Measurements from ENCODE around the gene GREB1.

- TF ChIP-seq EZH2 (IDR thresholded peaks at IDR 0.05; ENCODE audit: low read length, unreplicated experiment) (no peak), CTCF (conservative IDR thresholded peaks at IDR 0.05; ENCODE audit: low read depth, low read length) (no peak)
These were observed 30.2 kb downstream of the GREB1 start for GRCh38 chr2:11563784-11564666.
